OCI-LY7 (cell line): ENCODE measurements around the gene YBX3. TPM values are rescaled to one million over a fixed set of nuclear protein-coding genes. Genes with fewer than 3 reads are reported as not detected.

ENCODE experiments used
- BruUV-seq: library from RNA; stranded (reverse); fragments of 400-500 nt; replicated peaks from 2 replicates; lab custom pipeline; 2021; lab: Mats Ljungman, UMichigan
- CTCF ChIA-PET: fragments of 300-600 bp; sonication (Branson Sonifier 250); formaldehyde crosslinking; loops from one replicate; lab custom pipeline; 2022; ENCODE audit warnings: antibody characterized with exemption; ENCODE audit not compliant: unreplicated experiment; lab: Charles Lee
- POLR2A ChIA-PET: fragments of 300-600 bp; sonication (Branson Sonifier 250); formaldehyde crosslinking; loops from one replicate; lab custom pipeline; 2022; ENCODE audit warnings: antibody characterized with exemption; lab: Charles Lee
- DNase-seq: peaks from one replicate; pipeline ENCODE4 v3.0.0-alpha.2; 2015; ENCODE audit warnings: low spot score
- H2AFZ ChIP-seq: fragments of 200-600 bp; sonication (generic), shearing (Covaris generic); 2 replicates; pipeline ENCODE4 v1.6.1; 2014; ENCODE audit warnings: mild to moderate bottlenecking, antibody characterized with exemption, low read length, moderate library complexity
- H3K27ac ChIP-seq: fragments of 200-600 bp; sonication (generic); 2 replicates; pipeline ENCODE4 v1.5.1; 2014; ENCODE audit warnings: mixed run types, low read depth, mild to moderate bottlenecking, moderate library complexity, low read length, inconsistent platforms; ENCODE audit not compliant: poor library complexity, severe bottlenecking
- H3K36me3 ChIP-seq: fragments of 200-600 bp; sonication (generic); 2 replicates; pipeline ENCODE4 v1.6.1; 2014; ENCODE audit warnings: mild to moderate bottlenecking, antibody characterized with exemption, low read length, moderate library complexity, mixed read lengths; ENCODE audit not compliant: insufficient read depth
- H3K4me1 ChIP-seq: fragments of 200-600 bp; sonication (generic); 2 replicates; pipeline ENCODE4 v1.5.1; 2014; ENCODE audit warnings: mild to moderate bottlenecking, low read length; ENCODE audit not compliant: insufficient read depth, poor library complexity, severe bottlenecking
- H3K4me2 ChIP-seq: fragments of 200-600 bp; sonication (generic); 2 replicates; pipeline ENCODE4 v1.6.1; 2014; ENCODE audit warnings: mild to moderate bottlenecking, low read length
- H3K4me3 ChIP-seq: fragments of 200-600 bp; sonication (generic); 2 replicates; pipeline ENCODE4 v1.5.1; 2014; ENCODE audit warnings: mild to moderate bottlenecking, low read depth, low read length; ENCODE audit not compliant: poor library complexity, severe bottlenecking
- H3K79me2 ChIP-seq: fragments of 200-600 bp; sonication (generic); 2 replicates; pipeline ENCODE4 v1.6.1; 2016; ENCODE audit warnings: low read depth, mild to moderate bottlenecking, low read length, moderate library complexity, mixed read lengths; ENCODE audit not compliant: insufficient read depth
- H3K9me2 ChIP-seq: fragments of 200-600 bp; sonication (generic); 2 replicates; pipeline ENCODE4 v1.6.1; 2016; ENCODE audit warnings: mild to moderate bottlenecking, low read length, mixed read lengths; ENCODE audit not compliant: insufficient read depth
- H3K9me3 ChIP-seq: fragments of 200-600 bp; sonication (generic); 2 replicates; pipeline ENCODE4 v1.6.1; 2014; ENCODE audit warnings: mild to moderate bottlenecking, mixed run types, low read length, mixed read lengths
- H4K20me1 ChIP-seq: fragments of 200-600 bp; sonication (generic); 2 replicates; pipeline ENCODE4 v1.6.1; 2014; ENCODE audit warnings: mild to moderate bottlenecking, antibody characterized with exemption, low read length, moderate library complexity, mixed read lengths; ENCODE audit not compliant: insufficient read depth
- CTCF ChIP-seq: fragments of 200-600 bp; sonication (generic); conservative IDR thresholded peaks from 2 replicates; pipeline ENCODE4 v1.5.1; 2014; ENCODE audit warnings: mild to moderate bottlenecking, antibody characterized with exemption, low read length, moderate library complexity, mixed read lengths
- EZH2phosphoT487 ChIP-seq: fragments of 200-600 bp; sonication (generic); IDR thresholded peaks from 2 replicates; pipeline ENCODE4 v1.6.1; 2018; ENCODE audit warnings: low read depth, borderline replicate concordance, mild to moderate bottlenecking, mixed run types, antibody characterized with exemption, low read length, moderate library complexity, mixed read lengths
- intact Hi-C: fragments of 100-400 bp; cut with micrococcal nuclease; formaldehyde crosslinking; loops from one replicate; pipeline ENCODE4 v1.10.0; 2022; ENCODE audit not compliant: unreplicated experiment
- total RNA-seq, 2 experiments: library from RNA; depleted of rRNA in 1 of 2; stranded (reverse); fragments of >200 nt in 1 of 2; shearing (Covaris generic) in 1 of 2; gene quantifications; 2 replicates each; pipeline ENCODE4 v1.2.3, GENCODE V29; 2014 to 2022

The YBX3 gene
- total RNA-seq, 2 experiments from 2014 or later = 97.5 to 223 TPM

GRCh38 chr12:10715491-10715890, 7.6 kb downstream of the YBX3 start:
- peaks cover 7% of the 10 kb centered on the region for H3K4me1 ChIP-seq
- no peaks in the 10 kb centered on the region for H3K9me3 ChIP-seq
- intact Hi-C loops = no loop called here
- BruUV-seq = no TSS peak
- H3K9me2 ChIP-seq = no peaks in the 10 kb centered on the region
- H4K20me1 ChIP-seq = 0 out of 2 replicates have a peak, but pooled peaks cover 19% of the 10 kb centered on the region
- DNase-seq = no peak
- no peak overlapping the region for H3K27ac ChIP-seq
- no peak overlapping the region for H2AFZ ChIP-seq
- peaks cover 22% of the 10 kb centered on the region for H3K79me2 ChIP-seq
- POLR2A ChIA-PET = interaction anchor here (0.6 kb wide), 1 partner anchor 519 kb away, joined by 3 read pairs; no protein-coding TSS in a partner anchor
- H3K36me3 ChIP-seq = peaks cover 79% of the 10 kb centered on the region
- no peak overlapping the region for H3K4me3 ChIP-seq
- TF ChIP-seq EZH2phosphoT487 (no peak), CTCF (no peak)
- CTCF ChIA-PET = no interaction called here
- no peak overlapping the region for H3K4me2 ChIP-seq

GRCh38 chr12:10709808-10710207, 13.3 kb downstream of the YBX3 start:
- H2AFZ ChIP-seq = no peak overlapping the region
- no peak overlapping the region for H3K4me2 ChIP-seq
- no peak overlapping the region for H3K27ac ChIP-seq
- H3K4me1 ChIP-seq = no peaks in the 10 kb centered on the region
- no peaks in the 10 kb centered on the region for H3K9me3 ChIP-seq
- no peaks in the 10 kb centered on the region for H3K9me2 ChIP-seq
- no peaks in the 10 kb centered on the region for H3K79me2 ChIP-seq
- no peak for DNase-seq
- ChIA-PET POLR2A (no interaction called here), CTCF (no interaction called here)
- TF ChIP-seq EZH2phosphoT487 (no peak), CTCF (no peak)
- no peak overlapping the region for H3K4me3 ChIP-seq
- intact Hi-C loops = no loop called here
- H4K20me1 ChIP-seq = no peaks in the 10 kb centered on the region
- peaks cover 93% of the 10 kb centered on the region for H3K36me3 ChIP-seq
- no TSS peak for BruUV-seq

- H3K79me2 ChIP-seq = no peaks in the 10 kb centered on the region
- no peak for TF ChIP-seq EZH2phosphoT487
- POLR2A ChIA-PET = interaction anchor here (0.7 to 0.9 kb wide), 2 partner anchors 9 to 18 kb away, joined by 3 read pairs; no protein-coding TSS in a partner anchor
- CTCF ChIA-PET = no interaction called here
- peaks cover 93% of the 10 kb centered on the region for H3K36me3 ChIP-seq
- no TSS peak for BruUV-seq
- no peak overlapping the region for H3K27ac ChIP-seq
- H3K9me3 ChIP-seq = no peaks in the 10 kb centered on the region
- H3K4me3 ChIP-seq = no peak overlapping the region
- intact Hi-C loops = no loop called here
- H4K20me1 ChIP-seq = no peaks in the 10 kb centered on the region
- H3K4me2 ChIP-seq = no peak overlapping the region
- H2AFZ ChIP-seq = no peak overlapping the region
- H3K4me1 ChIP-seq = no peaks in the 10 kb centered on the region
- no peaks in the 10 kb centered on the region for H3K9me2 ChIP-seq
- DNase-seq = peak; percentile 4
Observed at GRCh38 chr12:10708862-10709261, 14.3 kb downstream of the YBX3 start.
